ENCODE results near the gene TSSK6. TPM values are rescaled to one million over a fixed set of nuclear protein-coding genes. Genes with fewer than 3 reads are reported as not detected.

TSSK6 gene
- total RNA-seq, 2 donors from 2014 or later: 5.0 to 5.6 TPM

DNA sequence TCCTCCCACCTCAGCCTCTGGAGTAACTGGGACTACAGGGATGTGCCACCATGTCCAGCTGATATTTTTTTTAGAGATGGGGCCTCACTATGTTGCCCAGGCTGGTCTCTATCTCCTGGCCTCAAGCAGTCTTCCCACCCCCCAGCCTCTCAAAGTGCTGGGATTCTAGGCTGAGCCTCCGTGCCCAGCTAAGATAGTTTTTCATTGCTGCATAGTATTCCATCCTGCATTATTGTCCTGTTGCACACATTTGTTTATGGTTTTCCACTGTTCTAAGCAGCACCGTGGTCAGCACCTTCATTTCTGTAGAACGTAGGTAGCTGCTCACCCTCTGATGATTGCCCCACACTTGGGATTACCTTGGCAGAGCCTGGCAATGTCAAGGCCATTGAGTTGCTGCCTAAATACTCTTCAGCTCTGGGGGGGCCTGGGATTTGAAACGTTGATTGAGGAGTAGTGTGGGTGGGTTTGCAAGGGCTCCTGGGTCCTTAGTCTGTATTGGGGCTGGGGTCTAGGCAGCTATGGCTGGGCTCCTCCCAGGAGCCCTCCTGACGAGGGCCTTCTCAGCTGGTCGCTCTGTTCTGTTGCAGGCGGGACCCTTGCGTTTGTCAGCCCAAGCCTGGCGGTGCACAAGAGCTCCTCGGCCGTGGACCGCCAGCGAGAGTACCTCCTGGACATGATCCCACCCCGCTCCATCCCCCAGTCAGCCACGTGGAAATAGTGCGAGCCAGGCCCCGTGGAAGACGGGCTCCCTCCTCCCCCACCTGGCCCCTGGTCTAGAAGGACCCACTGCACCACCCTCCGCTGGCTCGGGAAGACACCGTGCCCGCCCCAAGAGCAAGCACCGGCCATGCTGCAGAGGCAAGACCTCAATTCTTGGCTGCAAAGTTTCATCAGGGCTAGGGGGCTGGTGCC is 10.3 kb downstream of the TSSK6 start:
- Mint-ChIP-seq H3K4me1 (ENCODE audit: low read depth) (no peaks in the 10 kb centered on the region), H3K27me3 (ENCODE audit: low read depth) (no peaks in the 10 kb centered on the region), H3K27ac (no peak overlapping the region), H3K9me3 (no peaks in the 10 kb centered on the region), H3K4me3 (no peak overlapping the region), H3K36me3 (ENCODE audit: insufficient read depth in 2 of 2) (peaks cover 1 to 18% of the 10 kb centered on the region in 2 donors)
- ATAC-seq (replicated peaks in 1 of 2) (no peak), DNase-seq (no peak)

DNA sequence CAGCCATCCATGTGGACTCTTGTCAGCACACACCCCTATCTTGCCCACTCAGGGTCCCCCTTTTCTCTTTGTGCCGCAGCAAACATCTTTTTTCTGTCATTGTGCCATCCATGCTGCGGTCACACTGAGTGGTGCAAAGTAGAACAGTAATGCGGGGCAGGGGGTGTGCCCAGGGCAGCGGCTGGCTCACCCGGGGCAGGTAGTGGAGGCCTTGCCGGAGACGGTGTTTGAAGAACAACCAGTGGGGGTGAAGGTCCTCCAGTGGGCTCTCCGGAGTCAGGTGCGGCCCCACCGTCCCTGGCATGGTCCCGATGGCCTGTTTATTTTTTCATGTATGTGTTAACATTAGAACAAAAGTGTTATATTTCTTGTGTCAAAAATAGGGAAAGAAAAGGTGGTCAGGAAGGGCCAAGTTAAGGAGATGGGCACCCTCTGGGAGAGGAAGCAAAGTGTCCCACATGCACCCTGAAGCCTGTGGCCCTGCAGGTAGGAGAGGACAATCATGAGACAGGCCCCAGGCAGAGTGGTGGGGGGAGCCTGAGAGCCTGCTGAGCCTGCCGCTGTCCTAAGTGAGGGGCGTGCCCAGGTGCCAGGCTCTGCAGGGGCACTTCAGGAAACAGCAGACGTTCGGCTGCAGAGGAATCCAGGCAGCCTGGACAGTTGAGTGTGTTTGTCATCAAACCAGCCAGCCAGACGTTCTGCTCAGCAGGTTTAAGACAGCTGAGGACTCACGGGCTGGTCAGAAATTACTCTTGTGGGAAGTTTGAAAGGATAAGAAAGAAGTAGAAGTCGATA is 12.3 kb downstream of the TSSK6 start:
- ATAC-seq (replicated peaks in 1 of 2) (no peak), DNase-seq (no peak)
- no peaks in the 10 kb centered on the region for H3K27me3 Mint-ChIP-seq (ENCODE audit: low read depth)
- no peaks in the 10 kb centered on the region for H3K9me3 Mint-ChIP-seq
- no peak overlapping the region for H3K27ac Mint-ChIP-seq
- H3K4me1 Mint-ChIP-seq (ENCODE audit: low read depth): no peaks in the 10 kb centered on the region
- peaks cover 1 to 20% of the 10 kb centered on the region in 2 donors for H3K36me3 Mint-ChIP-seq (ENCODE audit: insufficient read depth in 2 of 2)
- H3K4me3 Mint-ChIP-seq: no peak overlapping the region

DNA sequence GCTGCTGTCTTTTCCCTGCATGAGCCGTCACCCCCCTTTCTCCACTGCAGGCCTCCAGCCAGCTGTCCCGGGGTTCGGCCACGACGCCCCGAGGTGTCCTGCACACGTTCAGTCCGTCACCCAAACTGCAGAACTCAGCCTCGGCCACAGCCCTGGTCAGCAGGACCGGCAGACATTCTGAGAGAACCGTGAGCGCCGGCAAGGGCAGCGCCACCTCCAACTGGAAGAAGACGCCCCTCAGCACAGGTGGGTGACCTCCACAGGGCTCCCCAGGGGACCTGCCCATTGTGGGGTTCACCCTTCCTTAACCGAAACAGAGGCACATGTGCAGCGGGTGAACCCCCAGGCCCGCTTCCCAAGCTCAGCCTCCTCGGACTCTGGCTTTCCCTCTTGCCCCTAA is 13.1 kb downstream of the TSSK6 start:
- H3K27ac Mint-ChIP-seq: no peak overlapping the region
- peaks cover 1 to 20% of the 10 kb centered on the region in 2 donors for H3K36me3 Mint-ChIP-seq (ENCODE audit: insufficient read depth in 2 of 2)
- H3K27me3 Mint-ChIP-seq (ENCODE audit: low read depth): no peaks in the 10 kb centered on the region

DNA sequence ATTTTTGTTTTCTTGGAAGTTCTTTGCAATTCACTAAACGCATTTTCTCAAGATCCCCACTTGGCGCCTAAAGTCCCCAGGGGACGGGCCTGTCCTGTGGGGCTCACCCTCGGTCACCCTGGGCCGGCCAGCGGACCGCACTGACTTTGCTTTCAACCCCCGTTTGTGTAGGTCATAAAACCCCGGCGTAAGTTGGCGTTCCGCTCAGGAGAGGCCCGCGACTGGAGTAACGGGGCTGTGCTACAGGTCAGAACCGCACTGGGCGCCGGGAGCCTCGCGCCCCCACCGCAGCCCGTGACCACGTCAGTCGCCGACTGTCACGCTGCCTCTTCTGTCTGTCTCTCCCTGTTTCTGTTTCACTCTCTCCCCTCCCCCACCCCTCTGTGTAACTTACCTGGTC is 13.6 kb downstream of the TSSK6 start:
- Mint-ChIP-seq H3K27me3 (ENCODE audit: low read depth) (no peaks in the 10 kb centered on the region), H3K27ac (no peak overlapping the region), H3K36me3 (ENCODE audit: insufficient read depth in 2 of 2) (peaks cover 1 to 21% of the 10 kb centered on the region in 2 donors), H3K9me3 (no peaks in the 10 kb centered on the region), H3K4me1 (ENCODE audit: low read depth) (no peaks in the 10 kb centered on the region), H3K4me3 (no peak overlapping the region)
- no peak for DNase-seq
- no peak for ATAC-seq (replicated peaks in 1 of 2)

More for the DNA sequence above, 13.1 kb downstream of the TSSK6 start:
- ATAC-seq (replicated peaks in 1 of 2) (no peak), DNase-seq (no peak)
- Mint-ChIP-seq H3K4me1 (ENCODE audit: low read depth) (no peaks in the 10 kb centered on the region), H3K9me3 (no peaks in the 10 kb centered on the region), H3K4me3 (no peak overlapping the region)

DNA sequence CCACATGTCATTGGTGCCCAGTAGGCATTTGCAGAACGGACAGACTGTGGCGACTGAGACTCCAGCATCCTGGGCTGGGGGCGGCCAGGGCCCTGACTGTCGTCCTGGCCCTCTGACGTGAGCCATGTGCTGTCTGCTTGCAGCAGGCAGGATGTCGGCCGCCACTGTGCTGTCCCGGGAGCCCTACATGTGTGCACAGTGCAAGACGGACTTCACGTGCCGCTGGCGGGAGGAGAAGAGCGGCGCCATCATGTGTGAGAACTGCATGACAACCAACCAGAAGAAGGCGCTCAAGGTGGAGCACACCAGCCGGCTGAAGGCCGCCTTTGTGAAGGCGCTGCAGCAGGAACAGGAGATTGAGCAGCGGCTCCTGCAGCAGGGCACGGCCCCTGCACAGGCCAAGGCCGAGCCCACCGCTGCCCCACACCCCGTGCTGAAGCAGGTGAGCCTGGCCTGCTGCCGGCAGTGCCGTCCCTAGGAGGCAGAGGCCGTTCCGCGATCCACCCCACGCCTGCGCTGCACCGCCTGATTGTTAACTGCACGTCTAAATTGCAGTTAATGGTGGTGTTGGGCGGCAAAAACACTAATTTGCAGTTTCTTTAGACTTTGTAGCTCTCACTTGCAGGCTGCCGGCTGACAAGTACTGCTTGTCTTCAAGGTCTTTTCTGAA is 14.2 kb downstream of the TSSK6 start:
- ATAC-seq (replicated peaks in 1 of 2): no peak
- H3K36me3 Mint-ChIP-seq (ENCODE audit: insufficient read depth in 2 of 2): peaks cover 1 to 18% of the 10 kb centered on the region in 2 donors

DNA sequence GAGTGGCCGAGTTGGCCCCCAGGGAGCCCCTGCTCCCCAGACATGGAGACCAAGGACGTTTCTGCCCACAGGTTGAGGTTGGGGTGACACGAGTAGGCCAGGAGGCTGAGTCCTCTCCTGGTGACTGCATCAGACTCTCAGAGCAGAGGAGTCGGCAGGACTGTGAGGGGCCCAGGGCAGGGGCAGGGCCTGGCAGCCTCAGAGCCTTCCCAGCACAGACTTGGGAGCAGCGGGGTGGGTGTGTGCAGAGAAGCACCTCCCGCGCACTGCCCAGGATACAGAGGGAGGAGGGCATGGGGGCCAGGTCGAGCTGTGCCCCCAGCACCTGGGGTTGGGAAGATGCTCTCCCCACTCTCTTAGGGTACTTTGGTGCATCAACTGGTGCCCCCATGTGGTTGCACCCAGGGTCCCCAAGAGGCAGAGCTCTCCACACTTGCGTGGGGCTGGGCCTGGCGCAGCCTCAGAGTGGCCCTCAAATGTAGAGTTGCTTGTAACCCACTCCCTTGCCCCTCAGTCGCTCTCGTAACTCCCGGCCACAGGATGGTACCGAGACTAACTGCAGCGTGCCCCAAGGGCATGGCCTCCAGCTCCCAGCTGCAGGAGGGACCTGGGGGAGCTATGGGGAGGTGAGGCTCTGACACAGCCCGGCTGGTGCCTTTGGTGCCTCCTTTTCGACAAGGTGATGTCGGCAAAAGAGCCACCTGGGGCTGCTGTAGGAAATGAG is 15.9 kb downstream of the TSSK6 start:
- ATAC-seq (replicated peaks in 1 of 2): no peak
- no peaks in the 10 kb centered on the region for H3K9me3 Mint-ChIP-seq
- no peak overlapping the region for H3K27ac Mint-ChIP-seq
- H3K36me3 Mint-ChIP-seq (ENCODE audit: insufficient read depth in 2 of 2): peaks cover 4 to 25% of the 10 kb centered on the region in 2 donors
- no peak overlapping the region for H3K4me3 Mint-ChIP-seq
- DNase-seq: no peak
- no peaks in the 10 kb centered on the region for H3K4me1 Mint-ChIP-seq (ENCODE audit: low read depth)
- no peaks in the 10 kb centered on the region for H3K27me3 Mint-ChIP-seq (ENCODE audit: low read depth)

More for the DNA sequence above, 14.2 kb downstream of the TSSK6 start:
- Mint-ChIP-seq H3K4me3 (no peak overlapping the region), H3K9me3 (no peaks in the 10 kb centered on the region), H3K27me3 (ENCODE audit: low read depth) (no peaks in the 10 kb centered on the region), H3K27ac (no peak overlapping the region), H3K4me1 (ENCODE audit: low read depth) (no peaks in the 10 kb centered on the region)
- DNase-seq: no peak

DNA sequence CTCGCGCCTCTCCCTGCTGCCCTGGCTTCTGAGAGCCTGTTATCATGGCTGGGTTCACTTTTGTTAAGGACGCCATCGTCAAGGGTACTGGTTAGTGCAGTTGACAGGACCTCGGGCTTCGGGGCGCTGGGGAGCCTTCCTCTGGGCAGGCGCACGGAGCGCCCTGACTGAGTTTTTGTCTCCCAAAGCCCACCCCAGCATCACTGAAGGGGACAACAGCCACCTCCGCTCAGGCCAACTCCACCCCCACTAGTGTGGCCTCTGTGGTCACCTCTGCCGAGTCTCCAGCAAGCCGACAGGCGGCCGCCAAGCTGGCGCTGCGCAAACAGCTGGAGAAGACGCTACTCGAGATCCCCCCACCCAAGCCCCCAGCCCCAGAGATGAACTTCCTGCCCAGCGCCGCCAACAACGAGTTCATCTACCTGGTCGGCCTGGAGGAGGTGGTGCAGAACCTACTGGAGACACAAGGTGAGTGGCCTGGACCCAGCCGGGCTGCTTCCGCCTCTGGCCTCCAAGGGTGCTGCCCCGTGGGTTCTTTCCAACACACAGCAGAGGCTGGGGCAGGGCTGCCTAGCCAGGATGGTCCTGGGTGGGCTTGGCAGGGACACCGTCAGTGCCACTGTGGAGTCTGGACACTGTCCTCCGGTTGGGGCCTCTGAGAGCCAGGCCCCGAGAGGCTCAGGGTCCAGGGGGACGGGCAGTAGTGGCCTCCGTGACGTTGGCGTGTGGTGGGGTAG is 16.9 kb downstream of the TSSK6 start:
- no peaks in the 10 kb centered on the region for H3K4me1 Mint-ChIP-seq (ENCODE audit: low read depth)
- H3K27me3 Mint-ChIP-seq (ENCODE audit: low read depth): no peaks in the 10 kb centered on the region
- H3K4me3 Mint-ChIP-seq: no peak overlapping the region
- H3K9me3 Mint-ChIP-seq: no peaks in the 10 kb centered on the region
- ATAC-seq (replicated peaks in 1 of 2) (no peak), DNase-seq (no peak)
- H3K27ac Mint-ChIP-seq: no peak overlapping the region
- H3K36me3 Mint-ChIP-seq (ENCODE audit: insufficient read depth in 2 of 2): peaks cover 5 to 21% of the 10 kb centered on the region in 2 donors

DNA sequence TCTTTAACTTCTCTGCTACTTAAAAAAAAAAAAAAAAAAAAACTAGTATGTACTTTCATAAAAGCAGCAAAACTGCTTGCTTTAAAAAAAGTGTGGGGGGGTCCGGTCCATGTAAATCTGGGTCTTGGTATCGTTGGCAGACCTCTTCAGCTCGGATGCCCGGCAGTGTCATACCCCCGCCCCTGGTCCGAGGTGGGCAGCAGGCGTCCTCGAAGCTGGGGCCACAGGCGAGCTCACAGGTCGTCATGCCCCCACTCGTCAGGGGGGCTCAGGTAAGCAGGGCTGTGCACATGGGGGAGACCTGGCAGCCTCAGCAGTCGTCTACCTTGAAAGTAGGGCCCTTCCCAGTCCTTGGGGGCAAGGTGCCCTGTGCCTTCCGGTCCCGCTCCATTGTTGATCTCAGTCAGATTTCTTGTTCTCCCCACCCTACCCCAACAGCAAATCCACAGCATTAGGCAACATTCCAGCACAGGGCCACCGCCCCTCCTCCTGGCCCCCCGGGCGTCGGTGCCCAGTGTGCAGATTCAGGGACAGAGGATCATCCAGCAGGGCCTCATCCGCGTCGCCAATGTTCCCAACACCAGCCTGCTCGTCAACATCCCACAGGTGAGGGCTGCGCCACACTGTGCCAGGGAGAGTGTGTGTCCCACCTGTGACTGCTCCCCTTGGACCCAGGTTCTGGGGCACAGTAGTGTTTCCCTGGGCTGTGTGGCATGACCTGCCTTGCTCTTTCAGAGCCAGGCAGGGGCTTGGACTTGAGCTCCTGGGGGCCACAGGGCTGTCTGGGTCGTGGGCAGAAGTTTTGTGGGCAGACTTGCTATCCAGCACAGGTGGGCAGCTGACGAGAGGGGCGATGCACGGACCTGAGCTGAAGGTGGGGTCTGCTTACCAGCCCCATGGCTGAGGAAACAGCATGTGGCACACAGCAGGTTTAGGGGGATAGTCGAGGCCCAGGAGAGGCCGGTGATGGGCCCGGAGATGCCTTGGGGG is 19.4 kb downstream of the TSSK6 start:
- H3K4me1 Mint-ChIP-seq (ENCODE audit: low read depth): no peaks in the 10 kb centered on the region
- H3K27me3 Mint-ChIP-seq (ENCODE audit: low read depth): no peaks in the 10 kb centered on the region
- H3K27ac Mint-ChIP-seq: no peak overlapping the region
- H3K36me3 Mint-ChIP-seq (ENCODE audit: insufficient read depth in 2 of 2): peaks cover 4 to 19% of the 10 kb centered on the region in 2 donors
- ATAC-seq (replicated peaks in 1 of 2) (no peak), DNase-seq (no peak)
- no peaks in the 10 kb centered on the region for H3K9me3 Mint-ChIP-seq
- H3K4me3 Mint-ChIP-seq: no peak overlapping the region

DNA sequence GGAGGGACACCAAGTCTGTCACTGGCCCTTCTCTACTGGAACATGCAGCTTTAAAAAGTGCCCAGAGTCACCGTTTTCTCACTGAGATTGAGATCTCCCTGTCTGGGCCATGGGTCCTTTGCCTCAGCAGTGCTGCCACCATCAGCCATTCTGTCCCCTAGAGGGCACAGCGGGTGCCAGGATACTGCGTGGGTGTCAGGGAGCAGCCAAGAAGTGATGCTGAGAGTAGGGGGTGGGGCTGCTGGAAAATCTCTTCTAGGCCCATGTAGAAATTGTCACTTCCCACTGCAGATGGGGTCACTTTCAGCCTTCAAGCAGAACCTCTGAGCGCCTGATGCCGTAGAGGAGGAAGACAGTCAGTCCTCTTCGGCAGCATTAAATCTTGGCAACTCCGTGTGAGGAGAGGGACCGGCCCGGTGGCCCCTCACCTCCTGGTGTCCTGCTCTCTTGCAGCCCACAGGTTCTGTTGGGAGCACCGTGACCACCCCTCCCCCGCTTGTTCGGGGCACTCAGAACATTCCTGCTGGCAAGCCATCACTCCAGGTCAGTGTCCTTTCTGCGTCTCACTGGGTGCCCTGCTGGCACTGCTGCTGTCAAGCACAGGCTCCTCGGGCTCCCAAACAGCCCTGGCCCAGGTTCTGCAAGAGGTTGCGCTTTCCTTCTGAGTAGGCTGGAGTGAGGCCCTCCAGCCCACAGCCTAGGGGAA is 21.4 kb downstream of the TSSK6 start:
- no peak overlapping the region for H3K27ac Mint-ChIP-seq
- ATAC-seq (replicated peaks in 1 of 2) (no peak), DNase-seq (no peak)
- H3K4me1 Mint-ChIP-seq (ENCODE audit: low read depth): peaks cover 19% of the 10 kb centered on the region
- no peaks in the 10 kb centered on the region for H3K9me3 Mint-ChIP-seq
- H3K36me3 Mint-ChIP-seq (ENCODE audit: insufficient read depth in 2 of 2): peaks cover 4 to 22% of the 10 kb centered on the region in 2 donors
- no peak overlapping the region for H3K4me3 Mint-ChIP-seq
- no peaks in the 10 kb centered on the region for H3K27me3 Mint-ChIP-seq (ENCODE audit: low read depth)

DNA sequence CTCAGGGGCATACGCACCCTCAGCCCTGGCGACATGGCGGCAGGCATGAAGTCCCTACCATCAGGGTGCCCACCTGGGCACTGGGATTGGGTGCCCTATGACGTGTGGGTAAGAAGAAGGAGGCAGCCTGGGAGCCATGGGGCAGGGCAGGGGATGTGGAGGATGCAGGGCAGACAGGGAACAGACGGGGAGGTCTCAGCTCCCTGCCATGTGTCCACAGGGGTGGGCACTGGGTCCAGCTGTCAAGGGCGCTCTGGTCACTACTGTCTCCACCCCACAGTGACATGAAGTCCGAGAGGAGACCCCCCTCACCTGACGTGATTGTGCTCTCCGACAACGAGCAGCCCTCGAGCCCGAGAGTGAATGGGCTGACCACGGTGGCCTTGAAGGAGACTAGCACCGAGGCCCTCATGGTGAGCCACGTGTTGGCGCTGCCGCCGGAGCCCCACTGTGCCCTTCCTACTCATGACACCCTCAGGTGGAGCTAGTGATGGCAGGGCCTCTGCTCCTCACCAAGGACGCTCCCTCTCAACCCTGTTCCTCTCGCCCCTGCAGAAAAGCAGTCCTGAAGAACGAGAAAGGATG is 23.2 kb downstream of the TSSK6 start:
- DNase-seq (no peak), ATAC-seq (replicated peaks in 1 of 2) (no peak)
- H3K9me3 Mint-ChIP-seq: no peaks in the 10 kb centered on the region
- H3K4me3 Mint-ChIP-seq: no peak overlapping the region
- H3K4me1 Mint-ChIP-seq (ENCODE audit: low read depth): peaks cover 38% of the 10 kb centered on the region
- peaks cover 4 to 19% of the 10 kb centered on the region in 2 donors for H3K36me3 Mint-ChIP-seq (ENCODE audit: insufficient read depth in 2 of 2)
- no peaks in the 10 kb centered on the region for H3K27me3 Mint-ChIP-seq (ENCODE audit: low read depth)
- no peak overlapping the region for H3K27ac Mint-ChIP-seq

Measured in activated T-cell treated with anti-CD3 and anti-CD28 coated beads, Interleukin-2, amount 50 U/mL, for 72 hours (primary cell).